Osteocyte (in vitro differentiated cells): ENCODE results near the gene FAM120B. TPM values are rescaled to one million over a fixed set of nuclear protein-coding genes. Genes with fewer than 3 reads are reported as not detected.

ENCODE experiments used
- DNase-seq: peaks from one replicate; pipeline ENCODE4 v3.0.0; 2021; ENCODE audit warnings: mixed read lengths; ENCODE audit not compliant: unreplicated experiment; ENCODE audit errors: extremely low spot score
- H3K27ac Mint-ChIP-seq: one replicate; pipeline ENCODE4 v1.8.0; 2021; ENCODE audit warnings: mild to moderate bottlenecking, mixed read lengths; ENCODE audit not compliant: unreplicated experiment
- H3K27me3 Mint-ChIP-seq: one replicate; pipeline ENCODE4 v1.8.0; 2021; ENCODE audit warnings: mixed read lengths; ENCODE audit not compliant: unreplicated experiment
- H3K36me3 Mint-ChIP-seq: one replicate; pipeline ENCODE4 v1.8.0; 2021; ENCODE audit warnings: mixed read lengths; ENCODE audit not compliant: unreplicated experiment
- H3K4me1 Mint-ChIP-seq: one replicate; pipeline ENCODE4 v1.8.0; 2021; ENCODE audit warnings: mixed read lengths; ENCODE audit not compliant: unreplicated experiment
- H3K4me3 Mint-ChIP-seq: one replicate; pipeline ENCODE4 v1.8.0; 2021; ENCODE audit warnings: mild to moderate bottlenecking, moderate library complexity, mixed read lengths; ENCODE audit not compliant: unreplicated experiment
- H3K9me3 Mint-ChIP-seq: one replicate; pipeline ENCODE4 v1.8.0; 2021; ENCODE audit warnings: mixed read lengths; ENCODE audit not compliant: unreplicated experiment
- CTCF ChIP-seq: fragments of 200-600 bp; sonication (generic); IDR thresholded peaks from 2 replicates; pipeline ENCODE4 v1.5.0; 2021; ENCODE audit warnings: antibody characterized with exemption, mild to moderate bottlenecking, moderate library complexity
- total RNA-seq: library from RNA; stranded (reverse); gene quantifications from 2 replicates; pipeline ENCODE4 v1.2.1, GENCODE V29; 2021

FAM120B gene
- total RNA-seq, 1 donor from 2014 or later: 36.9 TPM

- Mint-ChIP-seq H3K9me3 (no peaks in the 10 kb centered on the region), H3K27ac (peak overlapping the region; percentile 23), H3K36me3 (no peaks in the 10 kb centered on the region), H3K27me3 (no peaks in the 10 kb centered on the region), H3K4me3 (no peak overlapping the region), H3K4me1 (peaks cover 11% of the 10 kb centered on the region)
- DNase-seq: no peak
- no peak for TF ChIP-seq CTCF
Observed at GRCh38 chr6:170269151-170269845, 37.3 kb upstream of the FAM120B start.

DNA sequence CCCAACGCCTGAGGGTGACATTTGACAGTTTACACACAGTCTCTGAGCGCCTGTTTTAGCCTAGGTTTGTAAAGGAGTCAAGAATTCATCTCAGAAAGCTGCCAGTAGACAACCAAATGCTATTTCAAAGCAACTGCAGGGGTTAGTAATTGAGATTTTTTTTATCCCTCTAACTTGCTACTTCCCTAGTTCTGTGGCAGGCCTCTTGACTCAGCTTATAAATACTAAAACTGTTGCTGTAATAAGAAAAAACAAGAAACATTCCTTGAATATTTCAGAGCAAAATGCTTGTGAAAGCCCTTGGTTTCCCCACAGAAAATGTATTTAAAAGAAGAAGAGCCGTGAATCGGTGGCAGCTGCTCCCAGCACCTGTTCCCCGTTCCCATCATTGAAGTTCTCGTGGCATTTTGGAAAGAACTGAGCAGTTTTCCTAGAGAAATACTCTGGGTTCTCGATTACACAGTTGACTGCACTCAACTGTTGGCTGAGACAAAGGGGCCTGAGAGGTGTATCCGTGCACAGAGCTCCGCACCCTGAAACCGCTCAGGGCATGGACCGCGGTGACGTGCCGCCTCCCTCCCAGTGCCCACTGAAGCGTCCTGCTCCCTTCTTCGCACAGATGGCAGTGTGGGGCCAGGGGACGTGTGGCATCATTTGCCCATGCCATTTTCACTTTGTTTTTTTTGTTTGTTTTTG is 36.6 kb upstream of the FAM120B start:
- Mint-ChIP-seq H3K4me3 (no peak overlapping the region), H3K36me3 (no peaks in the 10 kb centered on the region), H3K27ac (peak overlapping the region; percentile 23), H3K4me1 (peaks cover 11% of the 10 kb centered on the region), H3K27me3 (no peaks in the 10 kb centered on the region), H3K9me3 (no peaks in the 10 kb centered on the region)
- DNase-seq: no peak
- no peak for TF ChIP-seq CTCF

GRCh38 chr6:170270984-170271593 is 35.5 kb upstream of the FAM120B start:
- Mint-ChIP-seq H3K27ac (no peak overlapping the region), H3K36me3 (no peaks in the 10 kb centered on the region), H3K27me3 (peaks cover 5% of the 10 kb centered on the region), H3K4me1 (peaks cover 11% of the 10 kb centered on the region), H3K4me3 (no peak overlapping the region), H3K9me3 (no peaks in the 10 kb centered on the region)
- TF ChIP-seq CTCF: no peak
- no peak for DNase-seq

DNA sequence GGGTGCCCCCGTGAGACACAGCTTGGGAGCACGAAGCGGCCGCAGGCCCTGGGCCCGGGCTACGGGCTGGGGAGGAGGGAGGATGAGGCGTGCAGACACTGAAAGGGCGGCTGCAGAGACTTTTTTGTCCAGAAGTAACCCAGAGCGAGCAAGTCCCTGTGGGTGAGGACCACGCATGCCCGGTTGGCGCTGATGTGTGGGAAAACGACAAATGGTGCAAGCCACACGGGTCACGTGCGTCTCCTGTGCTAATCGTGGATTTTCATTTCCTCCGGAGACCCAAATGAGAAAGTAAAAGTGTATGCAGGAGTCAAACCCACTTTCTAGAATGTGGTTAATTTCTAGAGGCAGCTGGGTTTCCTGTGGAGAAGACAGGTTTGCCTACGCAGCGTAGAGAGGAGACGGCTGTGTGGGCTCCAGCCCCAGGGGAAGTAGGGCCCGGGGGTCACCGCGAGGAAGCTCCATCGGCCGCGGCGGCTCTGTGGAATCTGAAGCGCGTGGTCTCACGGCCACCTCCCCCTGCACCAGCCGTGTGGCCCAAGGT is 34.7 kb upstream of the FAM120B start:
- peaks cover 11% of the 10 kb centered on the region for H3K4me1 Mint-ChIP-seq
- H3K36me3 Mint-ChIP-seq: no peaks in the 10 kb centered on the region
- no peaks in the 10 kb centered on the region for H3K9me3 Mint-ChIP-seq
- H3K27ac Mint-ChIP-seq: no peak overlapping the region
- no peak for DNase-seq
- H3K27me3 Mint-ChIP-seq: peaks cover 5% of the 10 kb centered on the region
- TF ChIP-seq CTCF: no peak
- H3K4me3 Mint-ChIP-seq: no peak overlapping the region
